Body of pancreas (tissue), 4 donors: ENCODE measurements around the gene CAB39L. TPM values are rescaled to one million over a fixed set of nuclear protein-coding genes. Genes with fewer than 3 reads are reported as not detected.

Source experiments
- ATAC-seq: fragments of 150-250 bp; one replicate; pipeline ENCODE4 v1.9.1; 2016
- DNase-seq, 4 donors: peaks; one replicate each; pipeline ENCODE4 v3.0.0-alpha.2; 2019
- H3K27ac ChIP-seq, 4 donors: fragments of 200-600 bp; sonication (generic); 1 replicate in 3 of 4; 2 replicates in 1 of 4; pipeline versions ENCODE4 v1.5.1 to v1.6.1; 2016 to 2019; ENCODE audit warnings: mild to moderate bottlenecking in 1 of 4, mixed read lengths in 1 of 4, moderate library complexity in 1 of 4
- H3K27me3 ChIP-seq, 2 donors: fragments of 200-600 bp; sonication (generic); one replicate each; pipeline ENCODE4 v1.6.0; 2016; ENCODE audit warnings: mild to moderate bottlenecking in 1 of 2
- H3K36me3 ChIP-seq, 2 donors: fragments of 200-600 bp; sonication (generic); replicated peaks in 1 of 2; 2 replicates each; pipeline ENCODE4 v1.5.1; 2016; ENCODE audit warnings: low read depth in 2 of 2; ENCODE audit not compliant: insufficient read depth in 1 of 2
- H3K4me1 ChIP-seq: fragments of 200-600 bp; sonication (generic); one replicate; pipeline ENCODE4 v1.6.0; 2016
- H3K4me3 ChIP-seq, 2 donors: fragments of 200-600 bp; sonication (generic); 1 replicate in 1 of 2; 2 replicates in 1 of 2; pipeline ENCODE4 v1.5.1; 2016 to 2019
- H3K9me3 ChIP-seq, 3 donors: fragments of 200-600 bp; sonication (generic); 1 replicate in 2 of 3; 2 replicates in 1 of 3; pipeline ENCODE4 v1.5.1; 2016
- POLR2A ChIP-seq, 3 donors: fragments of 450-650 bp; IDR thresholded peaks; one replicate each; pipeline ENCODE4 v1.6.1; 2016; ENCODE audit warnings: antibody characterized with exemption in 3 of 3, mild to moderate bottlenecking in 2 of 3
- WGBS, 2 donors: methylation state at CpG; one replicate each; pipeline ENCODE4 v1.1.5; 2017; 5-methylcytosine and 5-hydroxymethylcytosine counted together
- intact Hi-C: fragments of 100-400 bp; cut with DNase I; formaldehyde crosslinking; loops from one replicate; pipeline ENCODE4 v1.15.1; 2023
- total RNA-seq, 2 donors: library from RNA; depleted of rRNA; stranded (reverse); fragments of >200 nt; gene quantifications; one replicate each; pipeline ENCODE4 v1.1.0, GENCODE V29; 2016
- TF ChIP-seq, protein P1 (sequence below), 7 experiments: fragments of 450-650 bp in 4 of 7; fragments of 200-600 bp in 3 of 7; sonication (generic) in 3 of 7; IDR thresholded peaks; one replicate each; pipeline ENCODE4 v1.5.1; 2016 to 2019; ENCODE audit warnings: antibody characterized with exemption in 7 of 7

CAB39L gene
- total RNA-seq, 2 donors from 2014 or later, result 6.9 to 13.0 TPM

- intact Hi-C loops, result no loop called here
- H3K9me3 ChIP-seq, result no peaks in the 10 kb centered on the region
- WGBS, 2 donors, result 92% methylated on average over 6 of the region's 6 CpGs
- H3K27ac ChIP-seq, result no peak overlapping the region
- H3K4me1 ChIP-seq, result peaks cover 31% of the 10 kb centered on the region
- ATAC-seq, result no peak
- no peaks in the 10 kb centered on the region for H3K36me3 ChIP-seq
- no peak for TF ChIP-seq POLR2A (IDR thresholded peaks at IDR 0.05)
- TF ChIP-seq, protein P1, sequence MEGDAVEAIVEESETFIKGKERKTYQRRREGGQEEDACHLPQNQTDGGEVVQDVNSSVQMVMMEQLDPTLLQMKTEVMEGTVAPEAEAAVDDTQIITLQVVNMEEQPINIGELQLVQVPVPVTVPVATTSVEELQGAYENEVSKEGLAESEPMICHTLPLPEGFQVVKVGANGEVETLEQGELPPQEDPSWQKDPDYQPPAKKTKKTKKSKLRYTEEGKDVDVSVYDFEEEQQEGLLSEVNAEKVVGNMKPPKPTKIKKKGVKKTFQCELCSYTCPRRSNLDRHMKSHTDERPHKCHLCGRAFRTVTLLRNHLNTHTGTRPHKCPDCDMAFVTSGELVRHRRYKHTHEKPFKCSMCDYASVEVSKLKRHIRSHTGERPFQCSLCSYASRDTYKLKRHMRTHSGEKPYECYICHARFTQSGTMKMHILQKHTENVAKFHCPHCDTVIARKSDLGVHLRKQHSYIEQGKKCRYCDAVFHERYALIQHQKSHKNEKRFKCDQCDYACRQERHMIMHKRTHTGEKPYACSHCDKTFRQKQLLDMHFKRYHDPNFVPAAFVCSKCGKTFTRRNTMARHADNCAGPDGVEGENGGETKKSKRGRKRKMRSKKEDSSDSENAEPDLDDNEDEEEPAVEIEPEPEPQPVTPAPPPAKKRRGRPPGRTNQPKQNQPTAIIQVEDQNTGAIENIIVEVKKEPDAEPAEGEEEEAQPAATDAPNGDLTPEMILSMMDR (IDR thresholded peaks at IDR 0.05), result no peak
- DNase-seq, result no peak
- no peak overlapping the region for H3K4me3 ChIP-seq
- no peaks in the 10 kb centered on the region for H3K27me3 ChIP-seq
These were observed 132.0 kb downstream of the CAB39L start for GRCh38 chr13:49311816-49312215.

GRCh38 chr13:49310251-49310650, 133.6 kb downstream of the CAB39L start:
- no peaks in the 10 kb centered on the region for H3K36me3 ChIP-seq
- TF ChIP-seq POLR2A (IDR thresholded peaks at IDR 0.05), result no peak
- TF ChIP-seq, protein P1 (IDR thresholded peaks at IDR 0.05), result no peak
- WGBS, 2 donors, result 91 to 97% methylated on average over 3 of the region's 3 CpGs
- intact Hi-C loops, result no loop called here
- H3K4me1 ChIP-seq, result peaks cover 31% of the 10 kb centered on the region
- DNase-seq, result no peak
- H3K9me3 ChIP-seq, result no peaks in the 10 kb centered on the region
- H3K27me3 ChIP-seq, result no peaks in the 10 kb centered on the region
- no peak overlapping the region for H3K4me3 ChIP-seq
- H3K27ac ChIP-seq, result peak overlapping the region in 3 of 4 donors; percentile 84 to 89 (median 85)
- no peak for ATAC-seq

DNA sequence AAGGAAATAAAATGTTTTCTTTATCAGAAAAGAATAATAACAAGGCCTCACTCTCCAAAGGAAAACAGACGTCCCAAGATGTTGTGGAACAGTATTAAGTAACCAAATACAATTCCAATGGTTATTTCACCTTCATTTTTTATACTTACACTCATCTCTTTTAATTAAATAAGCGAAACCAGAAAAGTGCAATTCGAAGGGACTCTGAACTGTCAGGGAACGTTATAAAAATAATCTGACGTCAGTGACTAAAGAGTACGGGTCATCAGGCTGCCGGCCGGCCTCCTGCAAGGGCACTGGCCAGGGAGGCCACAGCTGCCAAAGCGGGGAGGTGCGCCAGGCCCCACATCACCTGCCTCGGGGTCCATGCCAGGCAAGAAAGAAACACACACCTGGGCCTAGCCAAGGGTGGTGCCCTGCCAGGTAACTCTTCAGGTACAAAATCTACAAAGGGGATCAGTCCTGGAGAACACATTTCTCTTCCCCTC, 134.9 kb downstream of the CAB39L start:
- TF ChIP-seq POLR2A (IDR thresholded peaks at IDR 0.05), result no peak
- TF ChIP-seq, protein P1 (IDR thresholded peaks at IDR 0.05), result peak in 1 of 7 experiments; percentile 1
- H3K9me3 ChIP-seq, result no peaks in the 10 kb centered on the region
- no peaks in the 10 kb centered on the region for H3K36me3 ChIP-seq
- DNase-seq (peak; percentile 75 to 89 (median 83)), ATAC-seq (peak; percentile 77)
- WGBS, 2 donors, result 22 to 26% methylated on average over 11 of the region's 11 CpGs
- peak overlapping the region; percentile 84 to 91 (median 87) for H3K27ac ChIP-seq
- no peak overlapping the region for H3K4me3 ChIP-seq
- peaks cover 35% of the 10 kb centered on the region for H3K4me1 ChIP-seq
- H3K27me3 ChIP-seq, result no peaks in the 10 kb centered on the region
- intact Hi-C loops, result no loop called here

DNA sequence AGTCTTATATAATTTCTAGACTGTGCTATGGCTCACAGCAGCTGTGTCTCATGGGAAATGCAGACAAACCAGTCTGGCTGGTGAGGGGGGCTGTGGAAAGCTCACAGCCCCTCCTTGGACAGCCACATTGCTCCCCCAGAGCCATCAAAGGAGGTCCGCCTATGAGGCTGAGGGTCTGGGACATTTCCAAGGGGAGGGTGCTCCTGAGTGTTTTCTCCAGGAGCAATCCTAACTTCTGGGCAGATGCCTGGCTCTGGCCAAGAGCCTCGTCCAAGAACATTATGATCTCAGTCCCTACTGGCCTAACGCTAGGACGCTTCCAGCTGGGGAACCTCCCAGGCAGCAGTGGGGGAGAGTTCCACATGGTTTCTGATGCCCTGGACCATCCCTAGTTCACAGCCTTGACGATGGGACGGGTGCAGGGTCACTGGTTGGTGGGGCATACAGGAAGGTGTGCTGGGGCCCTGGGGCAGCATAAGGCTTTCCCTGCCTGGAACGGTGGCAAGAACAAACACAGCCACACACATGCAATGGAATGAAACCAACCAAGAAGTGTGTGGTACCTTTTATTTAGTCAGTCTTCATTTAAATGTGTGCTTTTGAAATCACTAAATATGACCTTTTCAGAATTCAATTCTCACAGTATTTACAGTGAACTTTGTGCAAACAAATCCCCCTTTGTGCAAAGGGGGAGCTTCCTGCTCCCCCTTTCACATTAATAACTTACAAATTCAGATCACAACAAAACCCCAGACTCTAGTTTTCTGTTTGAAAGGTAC, 135.6 kb downstream of the CAB39L start:
- Histone ChIP-seq H3K4me3 (no peak overlapping the region), H3K36me3 (no peaks in the 10 kb centered on the region), H3K27me3 (no peaks in the 10 kb centered on the region), H3K9me3 (no peaks in the 10 kb centered on the region), H3K4me1 (peaks cover 37% of the 10 kb centered on the region), H3K27ac (peak overlapping the region; percentile 84 to 91 (median 87))
- TF ChIP-seq, protein P1 (IDR thresholded peaks at IDR 0.05), result peak in 1 of 7 experiments; percentile 3
- TF ChIP-seq POLR2A (IDR thresholded peaks at IDR 0.05), result peak in 2 of 3 donors; percentile 37 to 43
- 23 to 33% methylated on average over 2 to 7 of the region's 7 CpGs for WGBS, 2 donors
- DNase-seq, result peak; percentile 78 to 89 (median 84)
- ATAC-seq, result peak; percentile 87
- intact Hi-C loops, result no loop called here
